Measurements from ENCODE around the gene ADCY7. TPM values are rescaled to one million over a fixed set of nuclear protein-coding genes. Genes with fewer than 3 reads are reported as not detected.

The ADCY7 gene
- total RNA-seq, 4 donors from 2014 or later, result 14.0 to 38.9 (median 21.4) TPM

DNA sequence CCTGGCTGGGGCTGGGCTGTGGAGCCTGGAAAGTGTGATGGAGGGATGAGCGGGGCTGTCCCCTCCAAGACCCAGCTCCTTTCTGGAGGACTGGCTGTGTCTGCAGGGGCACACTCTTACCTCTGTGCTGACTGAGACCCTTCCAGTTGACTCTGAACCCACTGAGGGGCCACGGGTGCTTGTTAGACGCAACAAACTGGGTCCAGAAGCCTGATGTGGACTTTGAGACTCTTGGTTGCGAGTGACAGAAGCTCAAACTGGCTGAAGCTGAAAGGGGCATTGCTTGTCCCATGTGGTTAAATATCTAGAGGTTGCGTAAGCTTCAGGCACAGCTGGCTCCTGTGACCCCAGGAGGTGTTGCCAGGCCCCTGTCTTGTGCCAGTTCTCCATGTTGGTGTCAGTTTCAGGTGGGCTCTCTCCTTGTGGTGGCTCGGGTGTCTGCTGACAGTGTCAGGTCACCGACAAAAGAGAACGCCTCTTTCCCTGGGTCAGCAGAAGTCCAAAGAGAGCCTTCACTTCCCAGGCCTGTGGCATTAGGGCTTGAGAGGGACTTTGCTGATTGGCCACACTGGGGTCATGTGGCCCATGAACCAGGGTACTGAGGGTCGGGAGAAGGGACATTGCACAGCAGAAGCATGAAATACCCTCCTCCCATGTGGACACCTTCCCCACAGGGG, 16.7 kb downstream of the ADCY7 start:
- ATAC-seq (ENCODE audit: low FRiP score) (no peak), DNase-seq (ENCODE audit: low spot score) (no peak)
- TF ChIP-seq, protein P1, sequence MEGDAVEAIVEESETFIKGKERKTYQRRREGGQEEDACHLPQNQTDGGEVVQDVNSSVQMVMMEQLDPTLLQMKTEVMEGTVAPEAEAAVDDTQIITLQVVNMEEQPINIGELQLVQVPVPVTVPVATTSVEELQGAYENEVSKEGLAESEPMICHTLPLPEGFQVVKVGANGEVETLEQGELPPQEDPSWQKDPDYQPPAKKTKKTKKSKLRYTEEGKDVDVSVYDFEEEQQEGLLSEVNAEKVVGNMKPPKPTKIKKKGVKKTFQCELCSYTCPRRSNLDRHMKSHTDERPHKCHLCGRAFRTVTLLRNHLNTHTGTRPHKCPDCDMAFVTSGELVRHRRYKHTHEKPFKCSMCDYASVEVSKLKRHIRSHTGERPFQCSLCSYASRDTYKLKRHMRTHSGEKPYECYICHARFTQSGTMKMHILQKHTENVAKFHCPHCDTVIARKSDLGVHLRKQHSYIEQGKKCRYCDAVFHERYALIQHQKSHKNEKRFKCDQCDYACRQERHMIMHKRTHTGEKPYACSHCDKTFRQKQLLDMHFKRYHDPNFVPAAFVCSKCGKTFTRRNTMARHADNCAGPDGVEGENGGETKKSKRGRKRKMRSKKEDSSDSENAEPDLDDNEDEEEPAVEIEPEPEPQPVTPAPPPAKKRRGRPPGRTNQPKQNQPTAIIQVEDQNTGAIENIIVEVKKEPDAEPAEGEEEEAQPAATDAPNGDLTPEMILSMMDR (IDR thresholded peaks at IDR 0.05), result no peak

DNA sequence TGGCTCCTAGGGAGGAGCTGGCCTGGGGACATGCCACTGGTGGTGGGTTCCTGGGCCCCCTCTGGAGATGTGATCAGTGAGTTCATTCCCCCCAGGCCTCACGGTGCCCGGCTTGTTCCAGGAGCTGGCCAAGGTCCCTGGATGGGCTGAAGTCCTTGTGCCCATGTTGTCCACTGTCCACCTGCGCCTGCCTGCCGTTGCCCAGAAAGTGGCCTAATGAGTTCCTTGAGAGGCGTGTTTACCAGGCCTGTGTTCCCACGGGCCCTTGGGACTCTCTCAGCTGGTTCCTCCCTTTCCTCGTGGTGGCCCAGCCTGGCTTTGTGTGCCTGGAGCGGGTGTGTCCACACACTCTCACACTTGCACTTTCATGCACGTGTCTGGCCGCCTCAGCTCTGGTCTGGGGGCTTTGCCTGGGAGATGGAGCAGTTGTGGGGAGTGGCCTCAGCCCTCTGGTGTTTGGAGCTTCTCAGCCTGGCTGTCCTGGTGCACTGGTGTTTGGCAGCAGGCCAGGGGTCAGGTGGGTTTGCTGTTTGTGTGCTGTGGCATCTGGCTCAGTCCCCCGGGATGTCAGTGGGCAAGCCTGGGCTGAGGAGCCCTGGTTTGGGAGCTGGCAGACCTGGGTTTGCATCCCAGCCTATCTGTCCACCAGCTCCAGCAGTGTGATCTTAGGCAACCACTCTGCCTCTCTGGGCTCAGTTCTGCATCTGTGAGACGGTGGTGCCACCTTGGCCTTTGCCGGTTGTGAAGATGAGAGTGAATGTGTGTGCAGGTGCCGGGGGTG, 18.0 kb downstream of the ADCY7 start:
- TF ChIP-seq, protein P1 (IDR thresholded peaks at IDR 0.05), result no peak
- no peak for ATAC-seq (ENCODE audit: low FRiP score)
- no peak for DNase-seq (ENCODE audit: low spot score)

DNA sequence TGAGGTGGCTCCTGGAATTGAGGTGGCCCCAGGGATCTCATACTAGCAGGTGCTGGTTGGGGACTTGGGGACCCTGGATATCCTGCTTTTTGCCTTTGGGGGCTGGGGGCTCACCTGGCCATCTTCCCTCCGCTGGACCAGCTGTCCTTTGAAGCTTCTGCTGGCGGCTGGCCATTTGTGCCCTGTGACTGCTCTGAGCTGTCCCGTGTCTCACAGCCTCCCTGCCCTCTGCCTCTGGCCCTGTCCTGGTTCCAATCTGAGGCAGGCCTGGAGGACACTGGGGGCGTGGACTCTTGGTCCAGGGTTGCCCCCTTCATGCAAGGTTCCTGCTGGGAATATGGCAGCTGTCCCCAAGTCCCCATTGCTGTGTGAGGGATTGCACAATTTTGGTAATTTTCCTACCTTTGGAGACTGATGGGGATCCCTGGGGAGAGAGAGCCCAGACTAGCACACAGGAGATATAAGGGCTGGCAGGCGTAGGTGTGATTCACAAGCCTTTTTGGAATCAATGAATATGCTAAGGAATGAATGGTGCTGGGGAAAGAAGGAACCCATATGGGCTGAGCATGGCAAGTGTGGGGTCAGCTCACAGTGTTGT, 19.2 kb downstream of the ADCY7 start:
- TF ChIP-seq, protein P1 (IDR thresholded peaks at IDR 0.05), result no peak
- DNase-seq (ENCODE audit: low spot score), result no peak

DNA sequence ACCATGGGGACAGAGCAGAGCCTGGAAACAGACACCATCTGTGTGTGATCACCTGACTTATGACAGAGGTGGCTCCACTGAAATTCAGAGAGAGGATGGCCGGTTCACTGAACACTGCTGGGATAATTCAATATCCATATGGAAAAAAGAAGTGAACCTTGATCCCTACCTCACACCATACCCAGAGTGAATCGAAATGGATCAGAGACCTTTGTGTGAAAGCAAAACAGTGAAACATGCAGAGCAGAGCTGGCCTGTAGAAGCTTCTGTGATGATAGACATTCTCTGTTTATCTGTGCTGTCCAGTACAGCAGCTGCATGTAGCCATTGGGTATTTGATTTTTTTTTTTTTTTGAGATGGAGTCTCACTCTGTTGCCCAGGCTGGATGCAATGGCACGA, 20.3 kb downstream of the ADCY7 start:
- TF ChIP-seq, protein P1 (IDR thresholded peaks at IDR 0.05), result no peak
- no peak for DNase-seq (ENCODE audit: low spot score)
- ATAC-seq (ENCODE audit: low FRiP score), result no peak

More for the DNA sequence above, 19.2 kb downstream of the ADCY7 start:
- ATAC-seq (ENCODE audit: low FRiP score), result no peak

DNA sequence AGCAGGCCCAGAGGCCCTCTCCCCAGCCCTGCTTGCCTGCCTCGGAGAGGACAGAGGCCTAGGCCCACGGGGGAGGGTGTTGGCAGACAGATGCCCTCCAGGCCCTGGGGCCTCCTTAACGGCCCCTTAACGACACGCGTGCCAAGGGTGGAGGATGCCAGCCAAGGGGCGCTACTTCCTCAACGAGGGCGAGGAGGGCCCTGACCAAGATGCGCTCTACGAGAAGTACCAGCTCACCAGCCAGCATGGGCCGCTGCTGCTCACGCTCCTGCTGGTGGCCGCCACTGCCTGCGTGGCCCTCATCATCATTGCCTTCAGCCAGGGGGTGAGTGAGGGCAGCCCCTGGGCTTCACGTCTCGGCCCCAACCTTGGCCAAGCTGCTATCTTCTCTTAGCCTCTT, 21.7 kb downstream of the ADCY7 start:
- DNase-seq (ENCODE audit: low spot score) (no peak), ATAC-seq (ENCODE audit: low FRiP score) (no peak)
- TF ChIP-seq, protein P1 (IDR thresholded peaks at IDR 0.05), result no peak

DNA sequence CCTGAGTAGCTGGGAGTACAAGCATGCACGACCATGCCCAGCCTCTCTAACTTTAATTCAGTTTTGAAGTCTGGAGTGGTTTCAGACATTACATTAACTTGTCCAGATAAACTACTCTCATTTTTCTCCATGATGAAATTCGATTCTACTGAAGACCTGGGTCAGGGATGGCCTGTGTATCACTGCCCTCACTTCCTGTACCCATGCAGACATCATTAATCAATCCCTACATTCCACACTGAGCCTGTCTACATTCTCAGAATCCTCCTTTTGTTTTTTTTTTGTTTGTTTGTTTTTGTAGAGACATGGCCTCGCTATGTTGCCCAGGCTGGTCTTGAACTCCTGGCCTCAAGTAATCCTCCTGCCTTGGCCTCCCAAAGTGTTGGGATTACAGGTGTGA, 22.6 kb downstream of the ADCY7 start:
- TF ChIP-seq, protein P1 (IDR thresholded peaks at IDR 0.05), result no peak
- no peak for DNase-seq (ENCODE audit: low spot score)
- no peak for ATAC-seq (ENCODE audit: low FRiP score)

Measured in omental fat pad (tissue), 4 donors.